HG03575 (cell line): ENCODE measurements around the gene PLSCR3.
"Not testable (repeated sequence)": the region's sequence is repeated elsewhere in the genome, so short reads cannot be mapped to it uniquely, and the experiment has no call there.

ENCODE experiments used
- ATAC-seq: cut with Tn5 transposase; IDR thresholded peaks from one replicate; pipeline ENCODE4 v1.9.1; 2021; ENCODE audit not compliant: unreplicated experiment, insufficient number of reproducible peaks, low FRiP score; ENCODE audit errors: extremely low read depth

The PLSCR3 gene

GRCh38 chr17:7388856-7389255 is 5.5 kb downstream of the PLSCR3 start:
- no peak for ATAC-seq

GRCh38 chr17:7384489-7385081 is 9.7 kb downstream of the PLSCR3 start:
- ATAC-seq: no peak

GRCh38 chr17:7383742-7384488 is 10.4 kb downstream of the PLSCR3 start:
- no peak for ATAC-seq

- ATAC-seq: no peak
Measured at GRCh38 chr17:7383371-7383741, 11.0 kb downstream of the PLSCR3 start.

GRCh38 chr17:7382901-7383300 is 11.4 kb downstream of the PLSCR3 start:
- ATAC-seq: no peak

GRCh38 chr17:7380855-7381683 is 13.3 kb downstream of the PLSCR3 start, which contains the start of gene TNK1:
Gene TNK1, plus strand, starts transcription at chr17:7381089. Its CDS starts 1,838 bp downstream, at chr17:7382927.
- ATAC-seq: no peak

- ATAC-seq: no peak
Measured at GRCh38 chr17:7380321-7380720, 14.0 kb downstream of the PLSCR3 start.

- no peak for ATAC-seq
Measured at GRCh38 chr17:7379134-7379533, 15.2 kb downstream of the PLSCR3 start.

- ATAC-seq: no peak
Measured at GRCh38 chr17:7374353-7374752, 20.0 kb downstream of the PLSCR3 start.

- no peak for ATAC-seq
Measured at GRCh38 chr17:7370853-7371252, 23.5 kb downstream of the PLSCR3 start.

GRCh38 chr17:7369825-7370224 is 24.5 kb downstream of the PLSCR3 start:
- ATAC-seq: no peak

GRCh38 chr17:7368599-7368994 is 25.7 kb downstream of the PLSCR3 start:
- ATAC-seq: not testable (repeated sequence)

GRCh38 chr17:7367918-7368598 is 26.3 kb downstream of the PLSCR3 start:
- no peak for ATAC-seq

GRCh38 chr17:7367083-7367482 is 27.2 kb downstream of the PLSCR3 start:
- ATAC-seq: no peak

GRCh38 chr17:7365963-7366362 is 28.4 kb downstream of the PLSCR3 start:
- ATAC-seq: not testable (repeated sequence)

- ATAC-seq: no peak
Measured at GRCh38 chr17:7363311-7363710, 31.0 kb downstream of the PLSCR3 start.

- ATAC-seq: no peak
Measured at GRCh38 chr17:7361906-7362305, 32.4 kb downstream of the PLSCR3 start.

- no peak for ATAC-seq
Measured at GRCh38 chr17:7357381-7357780, 36.9 kb downstream of the PLSCR3 start.

- ATAC-seq: no peak
Measured at GRCh38 chr17:7356756-7357155, 37.6 kb downstream of the PLSCR3 start.
